HL-60 (cell line): ENCODE data around the gene CASP8AP2.

Experiments
- DNase-seq, 2 experiments: peaks; one replicate each; pipeline ENCODE4 v3.0.0-alpha.2; 2010 to 2020; ENCODE audit warnings: low read depth in 1 of 2, low spot score in 1 of 2
- H3K27ac ChIP-seq: fragments of 250-450 bp; sonication (Bioruptor Pico); replicated peaks from 2 replicates; pipeline ENCODE4 v1.5.1; 2020; ENCODE audit warnings: mild to moderate bottlenecking, moderate library complexity
- H3K27me3 ChIP-seq: fragments of 250-450 bp; sonication (Bioruptor Pico); 2 replicates; pipeline ENCODE4 v1.5.1; 2021; ENCODE audit warnings: mild to moderate bottlenecking, moderate library complexity; ENCODE audit not compliant: insufficient read depth, poor library complexity, severe bottlenecking
- H3K4me3 ChIP-seq: replicated peaks from 2 replicates; pipeline ENCODE4 v1.5.1; 2011; ENCODE audit warnings: mild to moderate bottlenecking, control low read depth, low read length; ENCODE audit not compliant: insufficient read depth
- GABPA ChIP-seq: IDR thresholded peaks from 2 replicates; pipeline ENCODE4 v1.6.1; 2012; ENCODE audit warnings: low read depth
- POLR2AphosphoS5 ChIP-seq: IDR thresholded peaks from 2 replicates; pipeline ENCODE4 v1.6.1; 2012; ENCODE audit warnings: low read depth
- SPI1 ChIP-seq: IDR thresholded peaks from 2 replicates; pipeline ENCODE4 v1.6.1; 2012; ENCODE audit warnings: low read depth, mild to moderate bottlenecking, borderline replicate concordance
- TF ChIP-seq, protein P1 (sequence below): IDR thresholded peaks from 2 replicates; pipeline ENCODE4 v1.6.1; 2012; ENCODE audit warnings: low read depth; ENCODE audit not compliant: insufficient replicate concordance
- TF ChIP-seq, protein P2 (sequence below): IDR thresholded peaks from one replicate; pipeline ENCODE4 v1.5.1; 2011; ENCODE audit warnings: low read length, control low read depth, inconsistent platforms; ENCODE audit not compliant: insufficient read depth

Gene CASP8AP2

DNA sequence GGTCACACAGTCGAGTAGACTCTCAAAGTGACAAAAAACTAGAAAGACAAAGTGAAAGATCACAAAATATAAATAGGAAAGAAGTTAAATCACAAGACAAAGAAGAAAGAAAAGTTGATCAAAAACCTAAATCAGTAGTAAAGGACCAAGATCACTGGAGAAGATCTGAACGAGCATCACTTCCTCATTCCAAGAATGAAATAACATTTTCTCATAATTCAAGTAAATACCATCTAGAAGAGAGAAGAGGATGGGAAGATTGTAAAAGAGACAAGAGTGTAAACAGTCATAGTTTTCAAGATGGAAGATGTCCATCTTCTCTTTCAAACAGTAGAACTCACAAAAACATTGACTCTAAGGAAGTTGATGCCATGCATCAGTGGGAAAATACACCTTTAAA is 33.0 kb downstream of the CASP8AP2 start:
- TF ChIP-seq, protein P1, sequence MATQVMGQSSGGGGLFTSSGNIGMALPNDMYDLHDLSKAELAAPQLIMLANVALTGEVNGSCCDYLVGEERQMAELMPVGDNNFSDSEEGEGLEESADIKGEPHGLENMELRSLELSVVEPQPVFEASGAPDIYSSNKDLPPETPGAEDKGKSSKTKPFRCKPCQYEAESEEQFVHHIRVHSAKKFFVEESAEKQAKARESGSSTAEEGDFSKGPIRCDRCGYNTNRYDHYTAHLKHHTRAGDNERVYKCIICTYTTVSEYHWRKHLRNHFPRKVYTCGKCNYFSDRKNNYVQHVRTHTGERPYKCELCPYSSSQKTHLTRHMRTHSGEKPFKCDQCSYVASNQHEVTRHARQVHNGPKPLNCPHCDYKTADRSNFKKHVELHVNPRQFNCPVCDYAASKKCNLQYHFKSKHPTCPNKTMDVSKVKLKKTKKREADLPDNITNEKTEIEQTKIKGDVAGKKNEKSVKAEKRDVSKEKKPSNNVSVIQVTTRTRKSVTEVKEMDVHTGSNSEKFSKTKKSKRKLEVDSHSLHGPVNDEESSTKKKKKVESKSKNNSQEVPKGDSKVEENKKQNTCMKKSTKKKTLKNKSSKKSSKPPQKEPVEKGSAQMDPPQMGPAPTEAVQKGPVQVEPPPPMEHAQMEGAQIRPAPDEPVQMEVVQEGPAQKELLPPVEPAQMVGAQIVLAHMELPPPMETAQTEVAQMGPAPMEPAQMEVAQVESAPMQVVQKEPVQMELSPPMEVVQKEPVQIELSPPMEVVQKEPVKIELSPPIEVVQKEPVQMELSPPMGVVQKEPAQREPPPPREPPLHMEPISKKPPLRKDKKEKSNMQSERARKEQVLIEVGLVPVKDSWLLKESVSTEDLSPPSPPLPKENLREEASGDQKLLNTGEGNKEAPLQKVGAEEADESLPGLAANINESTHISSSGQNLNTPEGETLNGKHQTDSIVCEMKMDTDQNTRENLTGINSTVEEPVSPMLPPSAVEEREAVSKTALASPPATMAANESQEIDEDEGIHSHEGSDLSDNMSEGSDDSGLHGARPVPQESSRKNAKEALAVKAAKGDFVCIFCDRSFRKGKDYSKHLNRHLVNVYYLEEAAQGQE = no peak
- TF ChIP-seq SPI1 (peak; percentile 30; the same call in 1 of the 2 replicates), POLR2AphosphoS5 (no peak)
- TF ChIP-seq, protein P2, sequence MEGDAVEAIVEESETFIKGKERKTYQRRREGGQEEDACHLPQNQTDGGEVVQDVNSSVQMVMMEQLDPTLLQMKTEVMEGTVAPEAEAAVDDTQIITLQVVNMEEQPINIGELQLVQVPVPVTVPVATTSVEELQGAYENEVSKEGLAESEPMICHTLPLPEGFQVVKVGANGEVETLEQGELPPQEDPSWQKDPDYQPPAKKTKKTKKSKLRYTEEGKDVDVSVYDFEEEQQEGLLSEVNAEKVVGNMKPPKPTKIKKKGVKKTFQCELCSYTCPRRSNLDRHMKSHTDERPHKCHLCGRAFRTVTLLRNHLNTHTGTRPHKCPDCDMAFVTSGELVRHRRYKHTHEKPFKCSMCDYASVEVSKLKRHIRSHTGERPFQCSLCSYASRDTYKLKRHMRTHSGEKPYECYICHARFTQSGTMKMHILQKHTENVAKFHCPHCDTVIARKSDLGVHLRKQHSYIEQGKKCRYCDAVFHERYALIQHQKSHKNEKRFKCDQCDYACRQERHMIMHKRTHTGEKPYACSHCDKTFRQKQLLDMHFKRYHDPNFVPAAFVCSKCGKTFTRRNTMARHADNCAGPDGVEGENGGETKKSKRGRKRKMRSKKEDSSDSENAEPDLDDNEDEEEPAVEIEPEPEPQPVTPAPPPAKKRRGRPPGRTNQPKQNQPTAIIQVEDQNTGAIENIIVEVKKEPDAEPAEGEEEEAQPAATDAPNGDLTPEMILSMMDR = no peak
- Histone ChIP-seq H3K27me3 (no peaks in the 10 kb centered on the region), H3K27ac (no peak overlapping the region), H3K4me3 (no peak overlapping the region)
- no peak for DNase-seq

DNA sequence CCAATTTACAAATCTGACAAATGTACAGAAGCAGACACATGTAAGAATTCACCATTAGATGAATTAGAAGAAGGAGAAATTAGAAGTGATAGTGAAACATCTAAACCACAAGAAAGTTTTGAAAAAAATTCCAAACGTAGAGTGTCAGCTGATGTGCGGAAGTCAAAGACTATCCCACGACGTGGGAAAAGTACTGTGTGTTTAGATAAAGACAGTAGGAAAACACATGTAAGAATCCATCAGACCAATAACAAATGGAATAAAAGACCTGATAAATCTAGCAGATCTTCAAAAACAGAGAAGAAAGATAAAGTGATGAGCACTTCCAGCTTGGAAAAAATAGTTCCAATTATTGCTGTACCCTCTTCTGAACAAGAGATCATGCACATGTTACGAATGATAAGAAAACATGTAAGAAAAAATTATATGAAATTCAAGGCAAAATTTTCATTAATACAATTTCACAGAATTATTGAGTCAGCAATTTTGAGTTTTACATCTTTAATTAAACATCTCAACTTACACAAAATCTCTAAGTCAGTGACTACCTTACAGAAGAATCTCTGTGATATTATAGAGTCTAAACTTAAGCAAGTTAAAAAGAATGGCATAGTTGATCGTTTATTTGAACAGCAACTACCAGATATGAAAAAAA is 36.5 kb downstream of the CASP8AP2 start:
- DNase-seq = no peak
- no peak overlapping the region for H3K4me3 ChIP-seq
- H3K27ac ChIP-seq = no peak overlapping the region
- TF ChIP-seq, protein P1 = no peak
- TF ChIP-seq, protein P2 = no peak
- no peak for TF ChIP-seq POLR2AphosphoS5
- TF ChIP-seq GABPA = no peak
- no peak for TF ChIP-seq SPI1
- H3K27me3 ChIP-seq = no peaks in the 10 kb centered on the region

DNA sequence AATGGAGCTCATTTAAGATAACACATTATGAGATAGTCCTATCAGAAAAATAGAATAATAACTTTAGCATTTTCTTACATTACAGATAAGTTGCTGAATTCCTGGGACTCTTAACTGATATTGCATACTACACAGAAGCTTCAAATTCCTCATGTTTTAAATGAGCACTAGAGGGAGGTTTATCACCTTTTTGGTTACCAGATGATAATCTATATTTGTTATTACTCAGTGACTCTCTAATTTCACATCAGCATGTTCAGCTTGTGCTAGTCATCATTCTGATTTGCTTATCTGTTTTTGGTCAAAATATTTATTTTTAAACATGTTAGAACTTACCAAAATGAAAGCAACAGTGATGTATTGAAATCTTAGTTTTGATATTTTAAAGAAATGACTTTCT is 44.0 kb downstream of the CASP8AP2 start:
- no peak for DNase-seq
- Histone ChIP-seq H3K4me3 (no peak overlapping the region), H3K27me3 (no peaks in the 10 kb centered on the region), H3K27ac (no peak overlapping the region)
- TF ChIP-seq, protein P1 = no peak
- TF ChIP-seq SPI1 (no peak), POLR2AphosphoS5 (no peak), GABPA (no peak)
- TF ChIP-seq, protein P2 = no peak
